Activated T-helper 2 cell treated with anti-CD3 and anti-CD28 coated beads, Interferon-gamma antibody, Interleukin-2, Interleukin-4, amounts not matched to agents 10 μg/mL and 5 μg/mL and 100 μg/mL, durations not matched to agents 14 hours and 24 hours and 36 hours (primary cell): ENCODE measurements around the gene SH3TC1. TPM values are rescaled to one million over a fixed set of nuclear protein-coding genes. Genes with fewer than 3 reads are reported as not detected.

Source experiments
- DNase-seq: peaks from one replicate; pipeline ENCODE4 v3.0.0; 2021; ENCODE audit warnings: low spot score
- H3K27ac Mint-ChIP-seq: one replicate; pipeline ENCODE4 v1.8.0; 2021; ENCODE audit warnings: mixed read lengths
- H3K27me3 Mint-ChIP-seq: one replicate; pipeline ENCODE4 v1.8.0; 2021; ENCODE audit warnings: low read depth, mixed read lengths
- H3K36me3 Mint-ChIP-seq: one replicate; pipeline ENCODE4 v1.8.0; 2021; ENCODE audit warnings: low read depth, mixed read lengths
- H3K4me1 Mint-ChIP-seq: one replicate; pipeline ENCODE4 v1.8.0; 2021; ENCODE audit warnings: low read depth, mixed read lengths
- H3K4me3 Mint-ChIP-seq: one replicate; pipeline ENCODE4 v1.8.0; 2021; ENCODE audit warnings: low read depth, mild to moderate bottlenecking, moderate library complexity, mixed read lengths
- H3K9me3 Mint-ChIP-seq: one replicate; pipeline ENCODE4 v1.8.0; 2021; ENCODE audit warnings: mixed read lengths
- intact Hi-C: fragments of 100-400 bp; cut with micrococcal nuclease; formaldehyde crosslinking; loops from one replicate; pipeline ENCODE4 v1.15.1; 2023
- total RNA-seq: library from RNA; stranded (reverse); gene quantifications from 2 replicates; pipeline ENCODE4 v1.2.3, GENCODE V29; 2022

SH3TC1 gene
- total RNA-seq, 1 donor from 2014 or later = 14.8 TPM

DNA sequence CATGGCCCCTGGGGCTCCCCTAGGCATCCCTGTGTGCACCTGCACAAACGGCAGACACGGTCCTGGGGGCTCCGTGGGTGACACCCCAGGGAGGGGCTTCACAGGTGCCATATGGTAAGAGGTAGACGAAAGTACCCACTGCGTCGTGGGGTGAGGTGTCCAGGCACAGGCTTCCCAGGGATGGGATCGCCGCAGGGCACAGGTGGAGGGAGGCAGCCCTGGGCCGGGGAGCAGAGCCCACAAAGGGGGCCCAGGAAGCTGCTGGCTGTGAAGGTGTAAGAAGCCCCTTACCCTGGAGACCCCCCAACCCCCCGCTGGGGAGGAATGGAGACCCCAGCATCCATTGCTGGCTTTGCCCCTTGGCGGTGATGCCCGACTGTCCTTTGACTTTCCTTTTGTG, 10.9 kb downstream of the SH3TC1 start:
- no peaks in the 10 kb centered on the region for H3K4me1 Mint-ChIP-seq
- intact Hi-C loops = no loop called here
- H3K9me3 Mint-ChIP-seq = no peaks in the 10 kb centered on the region
- H3K4me3 Mint-ChIP-seq = no peak overlapping the region
- no peak overlapping the region for H3K27ac Mint-ChIP-seq
- no peak for DNase-seq
- H3K27me3 Mint-ChIP-seq = no peaks in the 10 kb centered on the region
- H3K36me3 Mint-ChIP-seq = no peaks in the 10 kb centered on the region

DNA sequence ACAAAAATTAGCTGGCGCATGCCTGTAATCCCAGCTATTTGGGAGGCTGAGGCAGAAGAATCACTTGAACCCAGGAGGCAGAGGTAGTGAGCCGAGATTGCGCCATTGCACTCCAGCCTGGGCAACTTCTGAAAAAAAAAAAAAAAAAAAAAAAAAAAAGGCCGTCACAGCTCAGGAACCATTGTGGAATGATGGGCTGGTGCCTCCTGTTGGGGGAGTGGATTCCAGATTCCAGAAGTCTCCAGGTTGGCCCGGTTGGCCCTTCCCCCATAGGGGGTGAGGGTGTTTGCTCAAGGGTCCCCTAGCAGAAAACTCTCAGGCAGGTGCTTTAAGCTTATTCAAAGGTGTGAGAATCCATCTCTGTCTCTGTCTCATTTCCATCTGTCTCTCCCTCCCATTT, 11.5 kb downstream of the SH3TC1 start:
- Mint-ChIP-seq H3K27me3 (no peaks in the 10 kb centered on the region), H3K27ac (no peak overlapping the region), H3K9me3 (no peaks in the 10 kb centered on the region), H3K4me1 (no peaks in the 10 kb centered on the region), H3K36me3 (no peaks in the 10 kb centered on the region), H3K4me3 (no peak overlapping the region)
- no peak for DNase-seq
- intact Hi-C loops = no loop called here

DNA sequence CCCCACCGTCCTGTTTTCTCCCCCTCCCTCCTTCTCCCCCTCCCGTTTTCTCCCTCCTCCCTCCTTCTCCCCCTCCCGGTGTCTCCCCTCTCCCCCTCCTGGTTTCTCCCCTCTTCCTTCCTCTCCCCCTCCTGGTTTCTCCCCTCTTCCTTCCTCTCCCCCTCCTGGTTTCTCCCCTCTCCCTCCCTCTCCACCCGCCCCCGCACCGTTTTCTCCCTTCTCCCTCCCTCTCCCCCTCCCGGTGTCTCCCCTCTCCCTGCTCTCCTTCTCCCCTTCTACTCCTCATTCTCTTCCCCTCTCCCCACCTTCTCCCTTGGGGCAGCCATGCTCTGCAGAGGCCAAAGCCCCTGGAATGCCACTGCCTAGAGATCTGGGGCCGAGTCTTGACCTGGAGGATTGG, 12.2 kb downstream of the SH3TC1 start:
- no peak for DNase-seq
- Mint-ChIP-seq H3K4me3 (no peak overlapping the region), H3K9me3 (no peaks in the 10 kb centered on the region), H3K27me3 (no peaks in the 10 kb centered on the region), H3K36me3 (no peaks in the 10 kb centered on the region), H3K4me1 (no peaks in the 10 kb centered on the region), H3K27ac (no peak overlapping the region)
- intact Hi-C loops = no loop called here

DNA sequence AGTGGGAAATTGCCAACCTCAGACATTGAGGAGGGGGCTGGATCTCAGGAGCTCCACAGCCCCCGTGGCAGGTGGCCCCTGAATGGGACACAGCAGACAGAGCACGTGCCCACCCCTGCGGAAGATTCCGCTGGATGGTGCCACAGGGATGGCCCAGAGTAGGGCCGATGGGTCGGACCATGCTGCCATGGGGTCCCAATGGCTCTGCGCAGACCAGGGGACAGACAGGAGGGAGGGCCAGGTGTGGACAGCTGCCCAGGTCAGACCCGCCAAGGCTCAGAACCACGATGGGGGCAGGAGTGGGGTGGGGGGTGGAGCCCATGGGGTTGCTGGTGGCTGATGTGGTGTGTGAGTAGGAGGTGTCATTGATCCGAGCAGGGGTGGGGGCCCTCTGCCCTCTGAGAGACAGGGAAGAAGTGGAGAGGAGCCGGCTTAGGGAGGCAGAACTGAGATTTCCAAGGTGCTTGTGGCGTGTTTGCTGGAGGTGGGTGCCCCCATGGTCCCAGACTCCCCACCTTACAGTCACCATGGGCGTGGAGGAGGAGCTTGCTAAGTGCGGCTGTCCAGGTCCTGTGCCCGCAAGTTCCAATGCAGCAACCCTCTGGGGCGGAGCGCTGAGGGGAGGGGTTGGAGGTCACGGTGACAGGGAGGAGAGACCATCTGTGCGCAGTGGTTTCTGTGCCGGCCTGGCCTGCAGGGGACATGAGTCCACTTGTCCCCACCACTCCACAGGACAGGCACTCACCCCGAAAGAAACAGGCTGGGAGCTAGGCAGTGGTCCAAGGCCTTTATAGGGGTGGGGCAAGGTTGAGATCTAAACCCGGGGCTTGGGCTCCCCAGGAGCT, 12.9 kb downstream of the SH3TC1 start:
- H3K27ac Mint-ChIP-seq = no peak overlapping the region
- H3K4me3 Mint-ChIP-seq = no peak overlapping the region
- H3K27me3 Mint-ChIP-seq = no peaks in the 10 kb centered on the region
- intact Hi-C loops = no loop called here
- no peaks in the 10 kb centered on the region for H3K36me3 Mint-ChIP-seq
- DNase-seq = no peak
- no peaks in the 10 kb centered on the region for H3K9me3 Mint-ChIP-seq
- H3K4me1 Mint-ChIP-seq = no peaks in the 10 kb centered on the region

DNA sequence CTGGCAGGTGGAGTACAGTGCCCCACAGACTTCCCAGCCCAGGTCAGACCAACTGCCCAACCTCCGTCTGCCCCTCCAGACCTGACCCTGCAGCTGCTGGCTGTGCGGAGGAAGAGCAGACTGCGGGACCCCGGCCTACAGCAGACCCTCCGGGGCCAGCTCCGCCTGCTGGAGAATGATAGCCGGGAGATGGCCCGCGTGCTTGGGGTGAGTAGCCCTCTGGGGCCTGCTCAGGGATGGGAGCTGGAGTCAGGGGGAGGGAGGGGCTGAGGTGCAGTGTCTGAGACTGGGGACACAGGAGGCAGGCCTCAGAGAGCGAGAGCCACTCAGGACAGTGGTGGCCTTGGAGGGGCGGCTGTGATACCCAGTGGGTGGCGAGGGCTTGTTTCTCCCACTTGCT, 13.5 kb downstream of the SH3TC1 start:
- Mint-ChIP-seq H3K9me3 (no peaks in the 10 kb centered on the region), H3K4me3 (no peak overlapping the region), H3K27ac (no peak overlapping the region), H3K36me3 (no peaks in the 10 kb centered on the region), H3K27me3 (no peaks in the 10 kb centered on the region), H3K4me1 (no peaks in the 10 kb centered on the region)
- intact Hi-C loops = no loop called here
- DNase-seq = no peak

DNA sequence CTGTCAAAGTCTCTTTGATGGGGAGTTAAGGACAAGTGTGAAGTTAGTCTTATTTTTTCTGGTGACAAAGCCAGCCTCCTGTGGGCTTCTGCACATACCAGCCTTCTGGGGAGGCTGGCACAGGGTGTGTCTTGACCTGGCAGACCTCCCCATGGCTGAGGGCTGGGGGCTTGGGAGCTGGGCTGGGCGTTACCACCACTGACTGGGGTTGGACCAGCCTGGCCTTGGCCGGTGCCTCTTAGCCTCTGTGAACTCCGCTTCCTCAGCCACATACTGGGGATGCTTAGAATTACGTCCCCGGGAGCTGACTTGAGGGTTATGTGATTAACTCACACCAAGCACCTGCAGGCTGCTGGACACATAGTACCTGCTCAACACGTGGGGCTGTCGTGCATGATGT, 14.0 kb downstream of the SH3TC1 start:
- Mint-ChIP-seq H3K9me3 (no peaks in the 10 kb centered on the region), H3K36me3 (no peaks in the 10 kb centered on the region), H3K27me3 (no peaks in the 10 kb centered on the region), H3K4me1 (peaks cover under 1% of the 10 kb centered on the region), H3K4me3 (no peak overlapping the region), H3K27ac (no peak overlapping the region)
- intact Hi-C loops = no loop called here
- no peak for DNase-seq

DNA sequence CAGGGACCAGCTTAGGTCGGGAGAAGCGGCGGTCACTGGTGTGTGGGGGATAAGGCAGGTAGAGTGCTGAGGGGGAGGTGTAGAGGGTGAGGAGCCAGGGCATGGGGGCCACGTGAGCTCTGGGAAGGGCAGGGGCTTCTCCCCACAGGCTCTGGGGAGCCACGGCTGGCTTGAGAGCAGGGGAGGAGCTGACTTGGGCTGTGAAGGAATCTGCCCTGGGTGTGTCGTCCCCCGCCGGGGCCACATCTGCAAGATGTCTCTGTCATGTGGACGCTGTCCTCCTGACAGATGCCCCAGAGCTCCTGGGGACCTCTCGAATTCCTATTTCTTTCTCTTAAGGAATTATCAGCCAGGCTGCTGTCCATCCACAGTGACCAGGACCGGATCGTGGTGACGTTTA, 15.0 kb downstream of the SH3TC1 start:
- no peaks in the 10 kb centered on the region for H3K27me3 Mint-ChIP-seq
- intact Hi-C loops = no loop called here
- no peak for DNase-seq
- H3K4me1 Mint-ChIP-seq = peaks cover 4% of the 10 kb centered on the region
- no peaks in the 10 kb centered on the region for H3K9me3 Mint-ChIP-seq
- H3K36me3 Mint-ChIP-seq = no peaks in the 10 kb centered on the region
- H3K4me3 Mint-ChIP-seq = no peak overlapping the region
- no peak overlapping the region for H3K27ac Mint-ChIP-seq

DNA sequence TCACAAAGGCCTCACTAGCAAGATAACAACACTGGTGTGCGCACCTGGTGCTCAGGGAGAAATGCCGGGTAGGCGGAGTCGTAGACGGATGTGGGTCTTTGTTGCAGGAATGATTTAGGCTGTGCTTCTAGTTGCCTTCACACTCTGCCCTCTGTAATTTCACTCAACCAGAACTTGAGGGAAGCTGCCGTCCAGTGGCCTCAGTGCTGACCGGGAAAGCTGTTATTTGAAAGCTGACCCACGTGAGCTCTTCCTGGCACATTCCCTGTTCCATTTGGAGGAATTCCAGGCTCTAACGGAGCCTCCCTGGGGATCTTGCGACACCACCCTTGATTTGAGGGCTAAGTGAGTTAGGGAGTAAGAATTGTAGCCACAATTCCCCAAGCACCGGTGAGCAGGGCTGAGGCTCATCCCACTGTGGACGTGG, 15.9 kb downstream of the SH3TC1 start:
- no peaks in the 10 kb centered on the region for H3K9me3 Mint-ChIP-seq
- H3K4me3 Mint-ChIP-seq = no peak overlapping the region
- DNase-seq = no peak
- H3K4me1 Mint-ChIP-seq = peaks cover 4% of the 10 kb centered on the region
- peaks cover 6% of the 10 kb centered on the region for H3K36me3 Mint-ChIP-seq
- no peak overlapping the region for H3K27ac Mint-ChIP-seq
- H3K27me3 Mint-ChIP-seq = no peaks in the 10 kb centered on the region
- intact Hi-C loops = no loop called here

DNA sequence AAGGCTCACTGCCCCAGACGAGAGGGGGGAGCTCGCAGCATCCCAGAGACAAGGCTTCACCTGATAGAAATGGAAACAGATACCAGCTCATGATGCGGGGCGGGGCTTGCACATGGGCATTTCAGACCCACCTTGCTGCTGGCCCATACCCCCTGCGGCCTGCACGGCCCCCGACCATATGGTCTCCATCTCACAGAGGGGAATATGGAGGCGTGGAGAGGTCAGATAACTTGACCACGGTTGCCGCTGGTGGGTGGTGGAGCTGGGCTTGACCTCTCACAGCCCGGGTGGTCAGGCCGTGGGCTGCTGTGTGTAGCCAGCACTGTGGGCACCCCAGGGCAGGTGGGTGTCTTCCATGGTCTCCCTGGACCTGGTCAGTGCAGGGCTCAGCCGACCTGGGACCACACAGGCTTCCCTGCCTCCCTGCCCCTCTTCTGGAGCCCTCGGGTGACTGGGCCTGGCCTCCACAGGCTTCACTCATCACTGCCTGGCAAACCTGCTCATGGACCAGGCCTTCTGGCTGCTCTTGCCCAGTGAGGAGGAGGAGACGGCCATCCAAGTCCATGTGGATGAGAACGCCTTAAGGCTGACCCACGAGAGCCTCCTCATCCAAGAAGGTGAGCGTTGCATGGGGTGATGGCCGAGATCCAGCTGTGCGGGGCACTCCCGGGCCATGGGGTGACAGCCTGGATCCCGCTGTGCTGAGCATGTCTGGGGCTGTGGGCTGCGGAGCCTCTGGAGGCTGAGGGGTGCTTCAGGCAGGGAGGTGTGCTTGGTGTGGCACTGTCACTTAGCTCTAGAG, 16.8 kb downstream of the SH3TC1 start:
- intact Hi-C loops = no loop called here
- H3K27me3 Mint-ChIP-seq = no peaks in the 10 kb centered on the region
- H3K27ac Mint-ChIP-seq = no peak overlapping the region
- H3K36me3 Mint-ChIP-seq = peaks cover 14% of the 10 kb centered on the region
- H3K4me1 Mint-ChIP-seq = peaks cover 4% of the 10 kb centered on the region
- DNase-seq = no peak
- no peaks in the 10 kb centered on the region for H3K9me3 Mint-ChIP-seq
- no peak overlapping the region for H3K4me3 Mint-ChIP-seq

DNA sequence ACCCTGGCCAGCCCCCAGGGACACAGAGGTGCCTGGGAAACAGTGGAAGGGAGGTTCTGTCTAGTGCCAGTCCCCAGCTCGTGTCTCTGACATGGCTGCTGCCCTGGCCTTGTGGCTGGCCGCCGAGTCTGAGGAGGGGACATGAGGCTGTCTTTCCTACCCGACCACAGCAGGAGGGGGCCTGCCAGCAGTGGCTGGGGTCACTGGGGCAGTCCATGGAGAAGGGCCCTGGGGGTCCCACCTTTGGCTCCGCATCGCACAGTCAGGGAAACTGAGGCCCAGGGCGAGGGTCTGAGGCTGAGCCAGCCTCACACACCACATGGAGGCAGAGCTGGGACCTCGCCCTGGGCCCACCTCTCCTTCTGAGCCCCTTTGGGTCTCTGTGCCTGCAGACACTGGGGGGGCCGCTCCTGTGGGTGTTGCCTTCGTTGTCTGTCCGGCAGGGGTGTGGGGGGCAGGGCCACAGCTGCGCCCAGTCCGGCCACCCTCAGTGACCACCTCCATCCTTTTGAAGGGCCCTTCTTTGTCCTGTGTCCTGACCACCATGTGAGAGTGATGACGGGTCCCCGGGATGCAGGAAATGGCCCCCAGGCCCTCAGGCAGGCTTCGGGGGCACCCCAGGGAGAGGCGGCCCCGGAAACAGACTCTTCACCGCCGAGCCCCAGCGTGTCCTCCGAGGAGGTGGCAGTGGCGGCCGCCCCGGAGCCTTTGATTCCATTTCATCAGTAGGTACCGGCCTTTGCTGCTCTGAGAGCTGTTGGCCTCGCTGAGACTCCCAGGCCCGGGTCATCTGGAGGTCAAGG, 17.6 kb downstream of the SH3TC1 start:
- Mint-ChIP-seq H3K27me3 (no peaks in the 10 kb centered on the region), H3K36me3 (peaks cover 14% of the 10 kb centered on the region), H3K4me3 (no peak overlapping the region), H3K27ac (no peak overlapping the region), H3K4me1 (peaks cover 10% of the 10 kb centered on the region), H3K9me3 (no peaks in the 10 kb centered on the region)
- intact Hi-C loops = no loop called here
- no peak for DNase-seq

DNA sequence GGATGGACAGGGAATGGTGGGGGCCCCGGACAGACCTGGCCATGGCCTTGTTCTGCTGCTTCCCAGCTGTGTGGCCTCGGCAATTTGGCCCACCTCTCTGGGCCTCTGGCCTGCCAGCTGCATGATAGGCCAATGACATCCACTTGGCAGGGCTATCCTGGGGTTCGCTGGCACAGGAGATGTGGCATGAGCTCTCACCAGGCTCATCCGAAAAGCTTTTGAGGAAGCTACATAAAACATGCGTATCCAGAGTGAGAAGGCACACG, 18.1 kb downstream of the SH3TC1 start:
- no peak overlapping the region for H3K27ac Mint-ChIP-seq
- no peaks in the 10 kb centered on the region for H3K27me3 Mint-ChIP-seq
- peaks cover 15% of the 10 kb centered on the region for H3K4me1 Mint-ChIP-seq
- no peaks in the 10 kb centered on the region for H3K9me3 Mint-ChIP-seq
- DNase-seq = no peak
- intact Hi-C loops = no loop called here
- H3K36me3 Mint-ChIP-seq = peaks cover 14% of the 10 kb centered on the region
- no peak overlapping the region for H3K4me3 Mint-ChIP-seq

DNA sequence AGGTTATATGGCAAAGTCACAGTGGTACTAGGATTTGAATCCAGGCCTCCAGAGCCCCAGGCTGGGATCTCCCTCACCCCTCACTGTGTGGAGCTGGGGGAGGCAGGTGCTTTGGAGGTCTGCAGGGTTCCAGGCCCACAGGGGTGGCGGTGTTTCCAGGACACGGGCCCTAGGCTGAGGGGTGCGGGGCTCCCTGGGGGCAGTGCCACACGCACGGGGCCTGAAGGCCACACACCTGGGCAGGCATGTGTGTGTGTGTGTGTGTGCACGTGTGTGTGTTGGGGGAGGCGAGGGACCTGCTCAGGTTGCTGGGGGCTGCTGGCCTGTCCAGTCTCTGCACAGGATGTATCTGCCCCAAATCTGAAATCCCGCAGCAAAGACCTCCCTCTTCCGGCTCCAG, 18.8 kb downstream of the SH3TC1 start:
- peaks cover 14% of the 10 kb centered on the region for H3K36me3 Mint-ChIP-seq
- H3K4me3 Mint-ChIP-seq = no peak overlapping the region
- H3K27ac Mint-ChIP-seq = no peak overlapping the region
- peaks cover 15% of the 10 kb centered on the region for H3K4me1 Mint-ChIP-seq
- intact Hi-C loops = no loop called here
- H3K27me3 Mint-ChIP-seq = no peaks in the 10 kb centered on the region
- no peaks in the 10 kb centered on the region for H3K9me3 Mint-ChIP-seq
- no peak for DNase-seq
